HepG2 (cell line): Measurements from ENCODE around the gene MYO16.

Experiments used
- ATF7 ChIP-seq, 2 experiments: fragments of 450-650 bp in 1 of 2; sonication (generic) in 1 of 2; formaldehyde crosslinking in 1 of 2; IDR thresholded peaks; 2 replicates each; pipeline versions ENCODE4 v1.4.0 to v1.6.1; 2016 to 2020; ENCODE audit warnings: antibody characterized with exemption in 1 of 2, mild to moderate bottlenecking in 1 of 2, missing genetic modification reagents in 1 of 2
- CHD2 ChIP-seq: IDR thresholded peaks from 2 replicates; pipeline ENCODE4 v1.6.1; 2011; ENCODE audit warnings: low read depth, low read length, improper control_type of control experiment
- FOXK1 ChIP-seq: sonication (generic); formaldehyde crosslinking; IDR thresholded peaks from 2 replicates; pipeline ENCODE4 v1.4.0; 2020; ENCODE audit warnings: low read depth, missing genetic modification reagents, borderline replicate concordance
- JUND ChIP-seq: sonication (generic); formaldehyde crosslinking; IDR thresholded peaks from 2 replicates; pipeline ENCODE4 v1.8.0; 2022; ENCODE audit warnings: mild to moderate bottlenecking, missing genetic modification reagents
- PHB2 ChIP-seq: fragments of 450-650 bp; IDR thresholded peaks from 2 replicates; pipeline ENCODE4 v1.6.1; 2018; ENCODE audit not compliant: partially characterized antibody
- POLR2A ChIP-seq, 2 experiments: IDR thresholded peaks; 2 replicates each; pipeline ENCODE4 v1.6.1; 2011; ENCODE audit warnings: low read depth in 2 of 2, low read length in 2 of 2, mild to moderate bottlenecking in 1 of 2, moderate library complexity in 1 of 2; ENCODE audit not compliant: insufficient read depth in 1 of 2
- ZNF121 ChIP-seq: sonication (generic); formaldehyde crosslinking; IDR thresholded peaks from 2 replicates; pipeline ENCODE4 v1.5.0; 2020; ENCODE audit warnings: mild to moderate bottlenecking, missing genetic modification reagents
- ZNF225 ChIP-seq: sonication (generic); formaldehyde crosslinking; IDR thresholded peaks from 2 replicates; pipeline ENCODE4 v1.4.0; 2020; ENCODE audit warnings: mild to moderate bottlenecking, missing genetic modification reagents
- ZNF232 ChIP-seq: sonication (generic); formaldehyde crosslinking; IDR thresholded peaks from 2 replicates; pipeline ENCODE4 v1.4.0; 2020; ENCODE audit warnings: missing genetic modification reagents, borderline replicate concordance
- ZNF567 ChIP-seq: sonication (generic); formaldehyde crosslinking; IDR thresholded peaks from 2 replicates; pipeline ENCODE4 v1.8.1; 2023; ENCODE audit warnings: mild to moderate bottlenecking, missing genetic modification reagents, borderline replicate concordance
- ZNF775 ChIP-seq: sonication (generic); formaldehyde crosslinking; IDR thresholded peaks from 2 replicates; pipeline ENCODE4 v1.4.0; 2020; ENCODE audit warnings: missing genetic modification reagents, mild to moderate bottlenecking, moderate library complexity, borderline replicate concordance
- ZSCAN21 ChIP-seq: sonication (generic); formaldehyde crosslinking; IDR thresholded peaks from 2 replicates; pipeline ENCODE4 v1.8.0; 2022; ENCODE audit warnings: mild to moderate bottlenecking, missing genetic modification reagents, moderate library complexity, borderline replicate concordance
- TF ChIP-seq, protein P1 (sequence below): sonication (generic); formaldehyde crosslinking; IDR thresholded peaks from 2 replicates; pipeline ENCODE4 v1.4.0; 2020; ENCODE audit warnings: missing genetic modification reagents
- TF ChIP-seq, protein P2 (sequence below): sonication (generic); formaldehyde crosslinking; IDR thresholded peaks from 2 replicates; pipeline ENCODE4 v1.8.1; 2023; ENCODE audit warnings: missing genetic modification reagents, inconsistent platforms, borderline replicate concordance

DNA sequence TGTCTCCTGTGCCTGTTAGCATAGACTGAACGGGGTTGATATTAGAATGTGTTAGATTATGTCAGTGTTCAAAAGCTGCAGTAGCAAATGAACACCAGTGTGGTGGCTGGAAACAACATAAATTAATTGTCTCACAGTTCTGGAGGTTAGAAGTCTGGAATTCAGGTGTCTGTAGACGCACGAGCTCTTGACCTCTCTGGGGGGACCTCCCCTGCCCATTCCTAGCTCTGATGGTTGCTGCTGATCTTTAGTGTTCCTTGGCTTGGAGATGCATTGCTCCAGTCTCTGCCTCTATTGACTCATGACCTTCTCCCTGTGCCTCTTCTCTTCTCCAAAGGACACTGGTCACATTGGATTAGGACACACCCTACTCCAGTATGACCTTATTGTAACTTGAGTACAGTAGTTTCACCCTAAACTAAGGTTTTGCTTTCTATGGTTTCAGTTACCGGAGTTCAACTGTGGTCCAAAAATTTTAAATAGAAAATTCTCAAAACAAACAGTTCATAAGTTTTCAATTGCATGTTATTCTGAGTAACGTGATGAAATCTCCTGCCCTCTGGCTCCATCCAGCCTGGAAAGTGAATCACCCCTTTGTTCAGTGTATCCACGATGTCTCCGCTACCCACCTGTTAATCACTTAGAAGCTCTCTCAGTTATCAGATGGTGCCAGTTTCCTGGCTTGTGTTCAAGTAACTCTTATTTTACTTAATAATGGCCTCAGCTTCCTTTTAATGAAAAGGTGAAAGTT is 273.2 kb downstream of the MYO16 start:
- TF ChIP-seq ATF7 (IDR thresholded peaks at IDR 0.05) (no peak), ATF7 (CRISPR knock-in tag; IDR thresholded peaks at IDR 0.05) (no peak), POLR2A (IDR thresholded peaks at IDR 0.05; ENCODE audit: insufficient read depth in 1 of 2, low read depth in 2 of 2, low read length in 2 of 2) (no peak), ZNF775 (CRISPR knock-in tag) (no peak), ZNF567 (CRISPR knock-in tag) (no peak), JUND (no peak), ZNF121 (no peak), ZNF232 (CRISPR knock-in tag) (no peak), ZNF225 (CRISPR knock-in tag) (no peak), ZSCAN21 (CRISPR knock-in tag) (no peak), PHB2 (no peak), CHD2 (no peak), FOXK1 (CRISPR knock-in tag) (no peak)
- TF ChIP-seq, protein P1, sequence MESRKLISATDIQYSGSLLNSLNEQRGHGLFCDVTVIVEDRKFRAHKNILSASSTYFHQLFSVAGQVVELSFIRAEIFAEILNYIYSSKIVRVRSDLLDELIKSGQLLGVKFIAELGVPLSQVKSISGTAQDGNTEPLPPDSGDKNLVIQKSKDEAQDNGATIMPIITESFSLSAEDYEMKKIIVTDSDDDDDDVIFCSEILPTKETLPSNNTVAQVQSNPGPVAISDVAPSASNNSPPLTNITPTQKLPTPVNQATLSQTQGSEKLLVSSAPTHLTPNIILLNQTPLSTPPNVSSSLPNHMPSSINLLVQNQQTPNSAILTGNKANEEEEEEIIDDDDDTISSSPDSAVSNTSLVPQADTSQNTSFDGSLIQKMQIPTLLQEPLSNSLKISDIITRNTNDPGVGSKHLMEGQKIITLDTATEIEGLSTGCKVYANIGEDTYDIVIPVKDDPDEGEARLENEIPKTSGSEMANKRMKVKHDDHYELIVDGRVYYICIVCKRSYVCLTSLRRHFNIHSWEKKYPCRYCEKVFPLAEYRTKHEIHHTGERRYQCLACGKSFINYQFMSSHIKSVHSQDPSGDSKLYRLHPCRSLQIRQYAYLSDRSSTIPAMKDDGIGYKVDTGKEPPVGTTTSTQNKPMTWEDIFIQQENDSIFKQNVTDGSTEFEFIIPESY (CRISPR knock-in tag): no peak
- TF ChIP-seq, protein P2, sequence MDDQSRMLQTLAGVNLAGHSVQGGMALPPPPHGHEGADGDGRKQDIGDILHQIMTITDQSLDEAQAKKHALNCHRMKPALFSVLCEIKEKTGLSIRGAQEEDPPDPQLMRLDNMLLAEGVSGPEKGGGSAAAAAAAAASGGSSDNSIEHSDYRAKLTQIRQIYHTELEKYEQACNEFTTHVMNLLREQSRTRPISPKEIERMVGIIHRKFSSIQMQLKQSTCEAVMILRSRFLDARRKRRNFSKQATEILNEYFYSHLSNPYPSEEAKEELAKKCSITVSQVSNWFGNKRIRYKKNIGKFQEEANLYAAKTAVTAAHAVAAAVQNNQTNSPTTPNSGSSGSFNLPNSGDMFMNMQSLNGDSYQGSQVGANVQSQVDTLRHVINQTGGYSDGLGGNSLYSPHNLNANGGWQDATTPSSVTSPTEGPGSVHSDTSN (CRISPR knock-in tag): no peak
